AG09319 (cell line): Measurements from ENCODE around the gene ABHD11.

Experiments used
- DNase-seq: peaks from one replicate; pipeline ENCODE4 v3.0.0-alpha.2; 2010; ENCODE audit warnings: low read depth; ENCODE audit errors: extremely low read depth
- CTCF ChIP-seq: IDR thresholded peaks from 2 replicates; pipeline ENCODE4 v1.5.1; 2011; ENCODE audit warnings: low read depth, mild to moderate bottlenecking, inconsistent platforms, low read length, moderate library complexity

ABHD11 gene

GRCh38 chr7:73696372-73696771 is 42.2 kb downstream of the ABHD11 start:
- DNase-seq, result no peak
- TF ChIP-seq CTCF, result no peak

GRCh38 chr7:73690646-73691045 is 48.0 kb downstream of the ABHD11 start:
- no peak for DNase-seq
- TF ChIP-seq CTCF, result no peak

GRCh38 chr7:73688288-73688687 is 50.3 kb downstream of the ABHD11 start:
- no peak for TF ChIP-seq CTCF

More at GRCh38 chr7:73688288-73688687, 50.3 kb downstream of the ABHD11 start:
- DNase-seq, result no peak
